Stomach (tissue), 9 donors: ENCODE results near the gene FZD7. TPM values are rescaled to one million over a fixed set of nuclear protein-coding genes. Genes with fewer than 3 reads are reported as not detected.

Source experiments
- DNase-seq, 2 donors: peaks; one replicate each; pipeline versions ENCODE4 v3.0.0 to v3.0.0-alpha.2; 2013 to 2019
- H3K27ac ChIP-seq, 5 donors: fragments of 200-600 bp in 4 of 5; sonication (generic) in 4 of 5; one replicate each; pipeline ENCODE4 v1.5.1; 2013 to 2019; ENCODE audit warnings: mild to moderate bottlenecking in 1 of 5, moderate library complexity in 1 of 5
- H3K27me3 ChIP-seq, 3 donors: fragments of 200-600 bp; sonication (generic); one replicate each; pipeline ENCODE4 v1.5.1; 2017 to 2019; ENCODE audit warnings: mixed run types in 1 of 3
- H3K36me3 ChIP-seq, 4 donors: fragments of 200-600 bp; sonication (generic); 1 replicate in 3 of 4; 2 replicates in 1 of 4; pipeline ENCODE4 v1.5.1; 2016 to 2019
- H3K4me1 ChIP-seq, 4 donors: fragments of 200-600 bp; sonication (generic); one replicate each; pipeline ENCODE4 v1.5.1; 2016 to 2019
- H3K4me3 ChIP-seq, 4 donors: fragments of 200-600 bp; sonication (generic) in 3 of 4; one replicate each; pipeline ENCODE4 v1.5.1; 2016 to 2019; ENCODE audit warnings: mild to moderate bottlenecking in 1 of 4
- H3K9me3 ChIP-seq, 4 donors: fragments of 200-600 bp; sonication (generic); one replicate each; pipeline ENCODE4 v1.5.1; 2016 to 2019
- CTCF ChIP-seq, 7 experiments: fragments of 450-650 bp in 4 of 7; fragments of 200-600 bp in 3 of 7; sonication (generic) in 3 of 7; IDR thresholded peaks; one replicate each; pipeline ENCODE4 v1.5.1; 2016 to 2019; ENCODE audit warnings: antibody characterized with exemption in 7 of 7, control low read depth in 2 of 7, mild to moderate bottlenecking in 1 of 7
- EP300 ChIP-seq: sonication (generic); formaldehyde crosslinking; IDR thresholded peaks from one replicate; pipeline ENCODE4 v1.6.1; 2017; ENCODE audit warnings: antibody characterized with exemption
- POLR2A ChIP-seq, 4 donors: fragments of 450-650 bp; IDR thresholded peaks; one replicate each; pipeline ENCODE4 v1.6.1; 2016; ENCODE audit warnings: antibody characterized with exemption in 4 of 4, control low read depth in 2 of 4, mild to moderate bottlenecking in 1 of 4, moderate library complexity in 1 of 4
- POLR2AphosphoS5 ChIP-seq, 3 donors: sonication (generic); formaldehyde crosslinking; IDR thresholded peaks; one replicate each; pipeline ENCODE4 v1.6.1; 2016; ENCODE audit warnings: antibody characterized with exemption in 3 of 3
- WGBS, 5 donors: extraction: QIAGEN DNeasy Blood & Tissue Kit in 3 of 5; methylation state at CpG; one replicate each; pipeline versions ENCODE4 v1.1.5 to v1.1.7; 2013 to 2018; 5-methylcytosine and 5-hydroxymethylcytosine counted together
- intact Hi-C: fragments of 100-400 bp; cut with DNase I; formaldehyde crosslinking; loops from one replicate; pipeline ENCODE4 v1.15.1; 2023; ENCODE audit warnings: low total_unique reads
- polyA plus RNA-seq, 3 donors: library from polyadenylated mRNA; stranded (reverse); fragments of 200-250 nt; gene quantifications; one replicate each; pipeline ENCODE4 v1.2.3, GENCODE V29; 2013
- total RNA-seq, 5 donors: library from RNA; depleted of rRNA; stranded (reverse); fragments of >200 nt; gene quantifications; one replicate each; pipeline versions ENCODE4 v1.1.0 to v1.2.3, GENCODE V29; 2014 to 2016
- donor health status: healthy with polysubstance abuse.
- donor health status: Bipolar disorder and iron deficiency.
- donor health status: healthy.

The FZD7 gene
- total and polyA plus RNA-seq, 8 donors = 1.7 to 20.9 (median 4.9) TPM

- Histone ChIP-seq H3K27ac (peak overlapping the region; percentile 27 to 96 (median 89)), H3K4me1 (peaks cover 33 to 58% (median 46%) of the 10 kb centered on the region in 4 donors), H3K27me3 (peaks cover 3 to 54% (median 34%) of the 10 kb centered on the region in 3 donors), H3K4me3 (peak overlapping the region; percentile 76 to 84 (median 78)), H3K36me3 (no peaks in the 10 kb centered on the region), H3K9me3 (no peaks in the 10 kb centered on the region)
- intact Hi-C loops = loop anchor here (5.0 kb wide), 1 partner anchor 142 kb away; no protein-coding TSS in a partner anchor
- 15 to 20% (median 15%) methylated on average over 30 to 78 of the region's 78 CpGs for WGBS, 5 donors
- peak in 5 of 7 experiments; percentile 8 to 43 (median 23) for TF ChIP-seq CTCF (IDR thresholded peaks at IDR 0.05)
- TF ChIP-seq POLR2AphosphoS5 (IDR thresholded peaks at IDR 0.05) = peak in 1 of 3 donors; percentile 35
- no peak for TF ChIP-seq EP300
- no peak for TF ChIP-seq POLR2A (IDR thresholded peaks at IDR 0.05)
- peak; percentile 43 to 90 for DNase-seq
Observed at GRCh38 chr2:202035089-202035940, 1.7 kb downstream of the FZD7 start.

- no peak for DNase-seq
- TF ChIP-seq EP300 = no peak
- no peak for TF ChIP-seq POLR2A (IDR thresholded peaks at IDR 0.05)
- no peak for TF ChIP-seq POLR2AphosphoS5 (IDR thresholded peaks at IDR 0.05)
- TF ChIP-seq CTCF (IDR thresholded peaks at IDR 0.05) = no peak
- Histone ChIP-seq H3K4me1 (peaks cover 33 to 58% (median 46%) of the 10 kb centered on the region in 4 donors), H3K9me3 (no peaks in the 10 kb centered on the region), H3K4me3 (peak overlapping the region; percentile 76 to 84 (median 78)), H3K27ac (peak overlapping the region; percentile 39 to 96 (median 88)), H3K27me3 (peaks cover 3 to 54% (median 34%) of the 10 kb centered on the region in 3 donors), H3K36me3 (no peaks in the 10 kb centered on the region)
- intact Hi-C loops = loop anchor here (5.0 kb wide), 1 partner anchor 141 kb away; no protein-coding TSS in a partner anchor
- 62 to 74% (median 68%) methylated on average over 32 of the region's 32 CpGs for WGBS, 5 donors
Observed at GRCh38 chr2:202035941-202036372, 2.3 kb downstream of the FZD7 start.

- Histone ChIP-seq H3K36me3 (no peaks in the 10 kb centered on the region), H3K4me1 (peaks cover 33 to 58% (median 46%) of the 10 kb centered on the region in 4 donors), H3K27ac (peak overlapping the region; percentile 39 to 96 (median 55)), H3K9me3 (no peaks in the 10 kb centered on the region), H3K27me3 (peaks cover 3 to 53% (median 34%) of the 10 kb centered on the region in 3 donors), H3K4me3 (peak overlapping the region; percentile 76 to 84 (median 78))
- peak in 1 of 2 donors; percentile 52 for DNase-seq
- intact Hi-C loops = loop anchor here (5.0 kb wide), 1 partner anchor 141 kb away; no protein-coding TSS in a partner anchor
- TF ChIP-seq POLR2AphosphoS5 (IDR thresholded peaks at IDR 0.05) (no peak), CTCF (IDR thresholded peaks at IDR 0.05) (no peak), POLR2A (IDR thresholded peaks at IDR 0.05) (no peak), EP300 (no peak)
- WGBS, 5 donors = 54 to 69% (median 64%) methylated on average over 15 of the region's 15 CpGs
Observed at GRCh38 chr2:202036601-202037037, 3.0 kb downstream of the FZD7 start.

- no peaks in the 10 kb centered on the region for H3K9me3 ChIP-seq
- H3K27ac ChIP-seq = peak overlapping the region in 4 of 5 donors; percentile 45 to 96 (median 72)
- no peaks in the 10 kb centered on the region for H3K36me3 ChIP-seq
- H3K4me3 ChIP-seq = peak overlapping the region; percentile 76 to 84 (median 78)
- TF ChIP-seq EP300 (no peak), POLR2AphosphoS5 (IDR thresholded peaks at IDR 0.05) (peak; percentile 11 to 61 (median 16))
- WGBS, 5 donors = 56 to 74% (median 64%) methylated on average over 7 of the region's 7 CpGs
- H3K4me1 ChIP-seq = peaks cover 32 to 56% (median 43%) of the 10 kb centered on the region in 4 donors
- intact Hi-C loops = loop anchor here (5.0 kb wide), 1 partner anchor 140 kb away; no protein-coding TSS in a partner anchor
- DNase-seq = peak in 1 of 2 donors; percentile 53
- peaks cover 3 to 48% (median 34%) of the 10 kb centered on the region in 3 donors for H3K27me3 ChIP-seq
Observed at GRCh38 chr2:202037086-202037485, 3.4 kb downstream of the FZD7 start.
